ENCODE results near the gene TCERG1L.

- no peak for TF ChIP-seq CTCF (IDR thresholded peaks at IDR 0.05)
- TF ChIP-seq POLR2A (IDR thresholded peaks at IDR 0.05) = no peak
- no peak for TF ChIP-seq EP300 (IDR thresholded peaks at IDR 0.05)
- TF ChIP-seq POLR2AphosphoS5 (IDR thresholded peaks at IDR 0.05) = no peak
These were observed 97.6 kb downstream of the TCERG1L start for GRCh38 chr10:131213741-131214505.

All from gastroesophageal sphincter (tissue), 3 donors.